GM23248 (cell line): ENCODE measurements around the gene EML4. TPM values are rescaled to one million over a fixed set of nuclear protein-coding genes. Genes with fewer than 3 reads are reported as not detected.
A peak's percentile ranks its signal among the peaks of the same experiment; 100 is the strongest.

ENCODE experiments used
- DNase-seq: peaks from one replicate; pipeline ENCODE4 v3.0.0-alpha.2; 2015
- H2AFZ ChIP-seq: fragments of 200-600 bp; sonication (generic); 2 replicates; pipeline ENCODE4 v1.6.1; 2016; ENCODE audit warnings: antibody characterized with exemption
- H3F3A ChIP-seq: fragments of 200-600 bp; sonication (generic); 2 replicates; pipeline ENCODE4 v1.6.1; 2016; ENCODE audit warnings: mild to moderate bottlenecking, antibody characterized with exemption, mixed run types; ENCODE audit not compliant: insufficient read depth
- H3K27ac ChIP-seq: fragments of 200-600 bp; sonication (generic); 2 replicates; pipeline ENCODE4 v1.5.1; 2016; ENCODE audit warnings: mild to moderate bottlenecking
- H3K27me3 ChIP-seq: fragments of 200-600 bp; sonication (generic); replicated peaks from 2 replicates; pipeline ENCODE4 v1.6.1; 2016; ENCODE audit warnings: mild to moderate bottlenecking; ENCODE audit not compliant: insufficient read depth
- H3K36me3 ChIP-seq: fragments of 200-600 bp; sonication (generic); 2 replicates; pipeline ENCODE4 v1.6.1; 2016; ENCODE audit warnings: low read depth, mild to moderate bottlenecking
- H3K4me1 ChIP-seq: fragments of 200-600 bp; sonication (generic); 2 replicates; pipeline ENCODE4 v1.6.1; 2016; ENCODE audit warnings: mild to moderate bottlenecking; ENCODE audit not compliant: insufficient read depth
- H3K4me2 ChIP-seq: fragments of 200-600 bp; sonication (generic); one replicate; pipeline ENCODE4 v1.6.1; 2016; ENCODE audit warnings: mild to moderate bottlenecking; ENCODE audit not compliant: unreplicated experiment
- H3K4me3 ChIP-seq: fragments of 200-600 bp; sonication (generic); 2 replicates; pipeline ENCODE4 v1.5.1; 2016; ENCODE audit warnings: mild to moderate bottlenecking
- H3K79me2 ChIP-seq: fragments of 200-600 bp; sonication (generic); 2 replicates; pipeline ENCODE4 v1.6.1; 2016; ENCODE audit warnings: mild to moderate bottlenecking; ENCODE audit not compliant: insufficient read depth
- H3K9ac ChIP-seq: fragments of 200-600 bp; sonication (generic); 2 replicates; pipeline ENCODE4 v1.6.1; 2016; ENCODE audit warnings: mild to moderate bottlenecking
- H3K9me2 ChIP-seq: fragments of 200-600 bp; sonication (generic); 2 replicates; pipeline ENCODE4 v1.6.1; 2016; ENCODE audit warnings: mixed run types, mild to moderate bottlenecking, moderate library complexity; ENCODE audit not compliant: insufficient read depth
- H3K9me3 ChIP-seq: fragments of 200-600 bp; sonication (generic); one replicate; pipeline ENCODE4 v1.6.1; 2017; ENCODE audit warnings: low read depth
- H4K20me1 ChIP-seq: fragments of 200-600 bp; sonication (generic); 2 replicates; pipeline ENCODE4 v1.6.0; 2016; ENCODE audit not compliant: insufficient read depth
- EZH2 ChIP-seq: fragments of 200-600 bp; sonication (generic); IDR thresholded peaks from 2 replicates; pipeline ENCODE4 v1.6.1; 2018; ENCODE audit warnings: antibody characterized with exemption, mild to moderate bottlenecking; ENCODE audit not compliant: insufficient read depth, poor library complexity, severe bottlenecking
- EZH2phosphoT487 ChIP-seq: fragments of 200-600 bp; sonication (generic); IDR thresholded peaks from 2 replicates; pipeline ENCODE4 v1.6.1; 2018; ENCODE audit warnings: antibody characterized with exemption, moderate library complexity, mild to moderate bottlenecking, low read depth; ENCODE audit not compliant: insufficient read depth
- WGBS, 2 experiments: methylation state at CpG; one replicate each; pipeline ENCODE4 v1.1.6; 2015 to 2017; ENCODE audit warnings: low lambda C conversion rate in 2 of 2, low coverage in 1 of 2; ENCODE audit errors: missing lambda C conversion rate in 2 of 2; 5-methylcytosine and 5-hydroxymethylcytosine counted together
- in situ Hi-C: fragments of 300-500 bp; cut with MboI; formaldehyde crosslinking; loops from 2 replicates; pipeline ENCODE4 v1.15.0; 2020
- polyA plus RNA-seq: library from polyadenylated mRNA; unstranded; fragments of >200 nt; fragmentation: Nextera tagmentation; extraction: Ambion mirVana; gene quantifications from 2 replicates; pipeline ENCODE4 v1.2.1, GENCODE V29; 2016
- total RNA-seq: library from RNA; depleted of rRNA; stranded (reverse); fragments of >200 nt; shearing (Covaris generic); gene quantifications from 2 replicates; pipeline ENCODE4 v1.2.3, GENCODE V29; 2014

EML4 gene
- total and polyA plus RNA-seq, 2 experiments from 2014 or later, result 19.3 to 21.7 TPM

GRCh38 chr2:42169874-42170521, 845 bp downstream of the EML4 start:
- Histone ChIP-seq H3K27me3 (no peaks in the 10 kb centered on the region), H3K4me3 (peak overlapping the region; percentile 86), H3K4me1 (peaks cover 13% of the 10 kb centered on the region), H3K4me2 (peak overlapping the region; percentile 84), H4K20me1 (0 out of 2 replicates have a peak, but pooled peaks cover 3% of the 10 kb centered on the region), H3K79me2 (peaks cover 53% of the 10 kb centered on the region), H3K9ac (peak overlapping the region; percentile 77), H3K36me3 (no peaks in the 10 kb centered on the region), H3K9me3 (no peaks in the 10 kb centered on the region), H3F3A (peaks cover 15% of the 10 kb centered on the region; the same call in 1 of the 2 replicates), H3K9me2 (no peaks in the 10 kb centered on the region), H2AFZ (peak overlapping the region; percentile 79), H3K27ac (peak overlapping the region; percentile 45; the same call in 1 of the 2 replicates)
- peak; percentile 39 for DNase-seq
- WGBS, 2 experiments, result 0 to 1% methylated on average over 10 of the region's 10 CpGs
- in situ Hi-C loops, result no loop called here
- TF ChIP-seq EZH2 (no peak), EZH2phosphoT487 (no peak)

- Histone ChIP-seq H3K27me3 (no peaks in the 10 kb centered on the region), H3K36me3 (no peaks in the 10 kb centered on the region), H3K4me2 (peak overlapping the region; percentile 84), H3K4me1 (peaks cover 13% of the 10 kb centered on the region), H3K79me2 (peaks cover 61% of the 10 kb centered on the region), H3K9me2 (no peaks in the 10 kb centered on the region), H4K20me1 (0 out of 2 replicates have a peak, but pooled peaks cover 3% of the 10 kb centered on the region), H3K9me3 (no peaks in the 10 kb centered on the region), H3K27ac (no peak overlapping the region), H3F3A (peaks cover 15% of the 10 kb centered on the region; the same call in 1 of the 2 replicates), H3K4me3 (peak overlapping the region; percentile 86), H2AFZ (peak overlapping the region; percentile 79), H3K9ac (peak overlapping the region; percentile 77)
- no peak for TF ChIP-seq EZH2
- no peak for TF ChIP-seq EZH2phosphoT487
- no peak for DNase-seq
- 84 to 89% methylated on average over 9 of the region's 9 CpGs for WGBS, 2 experiments
- in situ Hi-C loops, result no loop called here
Observed at GRCh38 chr2:42170619-42171395, 1.7 kb downstream of the EML4 start.

- no peak overlapping the region for H3K27ac ChIP-seq
- peak overlapping the region; percentile 86 for H3K4me3 ChIP-seq
- peaks cover 15% of the 10 kb centered on the region; the same call in 1 of the 2 replicates for H3F3A ChIP-seq
- peaks cover 68% of the 10 kb centered on the region for H3K79me2 ChIP-seq
- no peak for DNase-seq
- H3K9me2 ChIP-seq, result no peaks in the 10 kb centered on the region
- H3K9me3 ChIP-seq, result no peaks in the 10 kb centered on the region
- 0 out of 2 replicates have a peak, but pooled peaks cover 3% of the 10 kb centered on the region for H4K20me1 ChIP-seq
- WGBS, 2 experiments, result 49 to 52% methylated on average over 3 of the region's 3 CpGs
- H3K4me1 ChIP-seq, result peaks cover 13% of the 10 kb centered on the region
- H3K27me3 ChIP-seq, result no peaks in the 10 kb centered on the region
- H2AFZ ChIP-seq, result no peak overlapping the region
- in situ Hi-C loops, result no loop called here
- peak overlapping the region; percentile 84 for H3K4me2 ChIP-seq
- H3K9ac ChIP-seq, result 0 out of 2 replicates have a peak overlapping the region, but pooled peaks have one; percentile 10
- no peak for TF ChIP-seq EZH2phosphoT487
- no peak for TF ChIP-seq EZH2
- no peaks in the 10 kb centered on the region for H3K36me3 ChIP-seq
Observed at GRCh38 chr2:42171396-42171980, 2.3 kb downstream of the EML4 start.

GRCh38 chr2:42172020-42172419, 2.9 kb downstream of the EML4 start:
- Histone ChIP-seq H3K27me3 (no peaks in the 10 kb centered on the region), H3K36me3 (no peaks in the 10 kb centered on the region), H2AFZ (no peak overlapping the region), H3K27ac (no peak overlapping the region), H3K79me2 (peaks cover 74% of the 10 kb centered on the region), H3K4me1 (peaks cover 13% of the 10 kb centered on the region), H3K4me2 (peak overlapping the region; percentile 84), H3K9me2 (no peaks in the 10 kb centered on the region), H3F3A (peaks cover 15% of the 10 kb centered on the region; the same call in 1 of the 2 replicates), H4K20me1 (0 out of 2 replicates have a peak, but pooled peaks cover 3% of the 10 kb centered on the region), H3K4me3 (peak overlapping the region; percentile 86), H3K9ac (0 out of 2 replicates have a peak overlapping the region, but pooled peaks have one; percentile 10), H3K9me3 (no peaks in the 10 kb centered on the region)
- in situ Hi-C loops, result no loop called here
- TF ChIP-seq EZH2, result no peak
- TF ChIP-seq EZH2phosphoT487, result no peak
- no peak for DNase-seq
- 17% methylated on average over 1 of the region's 1 CpG for WGBS, 2 experiments
